GM12878 (cell line): ENCODE data around the gene SIK3. TPM values are rescaled to one million over a fixed set of nuclear protein-coding genes. Genes with fewer than 3 reads are reported as not detected.

Experiments used
- ATAC-seq: fragments of 200-7000 bp; cut with Tn5 transposase; 3 replicates; pipeline ENCODE4 v1.9.1; 2020; ENCODE audit warnings: mild to moderate bottlenecking, moderate library complexity
- BruUV-seq: library from RNA; stranded (reverse); fragments of 400-500 nt; replicated peaks from 2 replicates; lab custom pipeline; 2021; lab: Mats Ljungman, UMichigan
- CTCF ChIA-PET: fragments of 300-600 bp; sonication (Branson Sonifier 250); formaldehyde crosslinking; extraction: SDS; loops from one replicate; lab custom pipeline; 2021; ENCODE audit warnings: inconsistent platforms; lab: Yijun Ruan, JAX
- POLR2A ChIA-PET: fragments of 350-600 bp; formaldehyde crosslinking; extraction: SDS; loops from one replicate; lab custom pipeline; 2021; ENCODE audit warnings: inconsistent platforms; lab: Charles Lee
- RAD21 ChIA-PET: fragments of 300-600 bp; sonication (Branson Sonifier 250); formaldehyde crosslinking; loops from one replicate; lab custom pipeline; 2023; ENCODE audit warnings: antibody characterized with exemption; ENCODE audit not compliant: unreplicated experiment; lab: Charles Lee
- SMC1A ChIA-PET: fragments of 300-600 bp; sonication (Branson Sonifier 250); formaldehyde crosslinking; loops from one replicate; lab custom pipeline; 2023; ENCODE audit not compliant: unreplicated experiment, uncharacterized antibody; lab: Charles Lee
- DNase-seq: peaks from one replicate; pipeline ENCODE4 v3.0.0-alpha.2; 2011; ENCODE audit warnings: low read depth, low spot score
- FAIRE-seq: peaks from 3 replicates; lab custom pipeline; 2011; peaks lifted over from hg19 to GRCh38; lab: Jason Lieb, UNC
- H2AFZ ChIP-seq: 2 replicates; pipeline ENCODE4 v1.6.0; 2011; ENCODE audit warnings: low read depth, low read length, control low read depth; ENCODE audit not compliant: control insufficient read depth
- H3K27ac ChIP-seq: 2 replicates; pipeline ENCODE4 v1.5.1; 2011; ENCODE audit warnings: control low read depth; ENCODE audit not compliant: control insufficient read depth, insufficient read depth
- H3K27me3 ChIP-seq, 2 experiments: replicated peaks in 1 of 2; 2 replicates each; pipeline versions ENCODE4 v1.6.0 to v1.6.1; 2011; ENCODE audit warnings: low read length in 1 of 2; ENCODE audit not compliant: control insufficient read depth in 2 of 2, insufficient read depth in 2 of 2
- H3K36me3 ChIP-seq, 2 experiments: 2 replicates each; pipeline ENCODE4 v1.5.1; 2011; ENCODE audit warnings: low read length in 1 of 2; ENCODE audit not compliant: control insufficient read depth in 2 of 2, insufficient read depth in 2 of 2
- H3K4me1 ChIP-seq: 2 replicates; pipeline ENCODE4 v1.6.1; 2011; ENCODE audit warnings: mild to moderate bottlenecking, low read length, moderate library complexity, mixed read lengths; ENCODE audit not compliant: control insufficient read depth, insufficient read depth
- H3K4me2 ChIP-seq: 2 replicates; pipeline ENCODE4 v1.6.0; 2011; ENCODE audit warnings: control low read depth; ENCODE audit not compliant: control insufficient read depth, insufficient read depth
- H3K4me3 ChIP-seq: fragments of 200-600 bp; sonication (generic); 2 replicates; pipeline ENCODE4 v1.5.1; 2016
- H3K79me2 ChIP-seq: 2 replicates; pipeline ENCODE4 v1.6.0; 2011; ENCODE audit warnings: low read length; ENCODE audit not compliant: control insufficient read depth, insufficient read depth
- H3K9ac ChIP-seq: 2 replicates; pipeline ENCODE4 v1.8.0; 2011; ENCODE audit warnings: low read length, control low read depth, mixed read lengths; ENCODE audit not compliant: control insufficient read depth, insufficient read depth
- H3K9me3 ChIP-seq: replicated peaks from 3 replicates; pipeline ENCODE4 v1.5.1; 2011; ENCODE audit warnings: mild to moderate bottlenecking, low read length; ENCODE audit not compliant: control insufficient read depth, insufficient read depth
- H4K20me1 ChIP-seq: 2 replicates; pipeline ENCODE4 v1.6.0; 2011; ENCODE audit not compliant: control insufficient read depth, insufficient read depth
- BCL3 ChIP-seq: IDR thresholded peaks from 2 replicates; pipeline ENCODE4 v1.6.1; 2011; ENCODE audit warnings: borderline replicate concordance, low read depth, mild to moderate bottlenecking, moderate library complexity, low read length; ENCODE audit not compliant: insufficient read depth, poor library complexity, severe bottlenecking
- JUNB ChIP-seq: IDR thresholded peaks from 2 replicates; pipeline ENCODE4 v1.6.1; 2016; ENCODE audit warnings: antibody characterized with exemption, mild to moderate bottlenecking
- NFIC ChIP-seq: IDR thresholded peaks from 2 replicates; pipeline ENCODE4 v1.6.1; 2012; ENCODE audit warnings: low read depth, mild to moderate bottlenecking, inconsistent platforms, low read length, moderate library complexity
- PKNOX1 ChIP-seq: fragments of 450-650 bp; IDR thresholded peaks from 2 replicates; pipeline ENCODE4 v1.6.1; 2016; ENCODE audit warnings: mild to moderate bottlenecking
- RAD51 ChIP-seq: fragments of 450-650 bp; IDR thresholded peaks from 2 replicates; pipeline ENCODE4 v1.6.1; 2016; ENCODE audit warnings: moderate library complexity, mild to moderate bottlenecking, inconsistent platforms
- RELB ChIP-seq: fragments of 450-650 bp; IDR thresholded peaks from 2 replicates; pipeline ENCODE4 v1.6.1; 2017; ENCODE audit warnings: low read depth, mild to moderate bottlenecking, moderate library complexity
- SREBF2 ChIP-seq: IDR thresholded peaks from 2 replicates; pipeline ENCODE4 v1.6.1; 2012; ENCODE audit warnings: mild to moderate bottlenecking, low read length
- WRNIP1 ChIP-seq: IDR thresholded peaks from 2 replicates; pipeline ENCODE4 v1.6.1; 2011; ENCODE audit warnings: low read depth, low read length, improper control_type of control experiment, borderline replicate concordance
- YY1 ChIP-seq: IDR thresholded peaks from 2 replicates; pipeline ENCODE4 v1.6.1; 2011; ENCODE audit warnings: low read depth, mild to moderate bottlenecking, low read length
- ZNF274 ChIP-seq: IDR thresholded peaks from one replicate; pipeline ENCODE4 v1.8.0; 2011; ENCODE audit not compliant: insufficient read length, insufficient read depth
- WGBS: methylation state at CpG from one replicate; pipeline ENCODE4 v1.1.6; 2016; ENCODE audit warnings: low lambda C conversion rate; ENCODE audit not compliant: insufficient replicate concordance, insufficient coverage; ENCODE audit errors: missing lambda C conversion rate; 5-methylcytosine and 5-hydroxymethylcytosine counted together
- in situ Hi-C: fragments of 300-500 bp; cut with MboI; formaldehyde crosslinking; loops from 9 replicates; pipeline ENCODE4 v1.14.3; 2018; ENCODE audit warnings: mixed read lengths
- intact Hi-C: fragments of 100-400 bp; cut with micrococcal nuclease; formaldehyde crosslinking; loops from one replicate; pipeline ENCODE4 v1.14.2; 2022; ENCODE audit not compliant: unreplicated experiment
- polyA plus RNA-seq, 11 experiments: library from polyadenylated mRNA; depleted of rRNA in 4 of 11; unstranded in 6 of 11; stranded (reverse) in 5 of 11; fragments of >200 nt; fragmentation: Nextera tagmentation in 4 of 11; fragmentation: Illumina TruSeq in 1 of 11; extraction: Ambion mirVana in 4 of 11; extraction: Trizol in 1 of 11; gene quantifications; 1 replicate in 1 of 11; 2 replicates in 10 of 11; pipeline versions ENCODE4 v1.2.1 to v1.2.3, GENCODE V29; 2011 to 2016; ENCODE audit warnings: inconsistent platforms in 2 of 11, missing spikeins in 2 of 11, low read depth in 1 of 11
- total RNA-seq, 4 experiments: library from RNA; depleted of rRNA in 3 of 4; stranded (reverse); fragments of >200 nt in 3 of 4; fragmentation: Illumina TruSeq in 1 of 4; extraction: Trizol in 1 of 4; gene quantifications; 2 replicates each; pipeline versions ENCODE4 v1.2.1 to v1.2.3, GENCODE V29; 2013 to 2021

The SIK3 gene
- total and polyA plus RNA-seq, 10 of the 15 experiments (the other 5 are each of a cell fraction or from before 2014, with no cell fraction given) = 2.5 to 31.9 (median 11.1) TPM

GRCh38 chr11:116936754-116937446, 161.3 kb downstream of the SIK3 start (continued):
- TF ChIP-seq RELB = no peak
- TF ChIP-seq BCL3 = no peak
- no peak for TF ChIP-seq SREBF2
- TF ChIP-seq NFIC = no peak
- TF ChIP-seq PKNOX1 = no peak
- no peak for TF ChIP-seq ZNF274

- no peaks in the 10 kb centered on the region for H3K9me3 ChIP-seq
- H2AFZ ChIP-seq = no peak overlapping the region
- no peak overlapping the region for H3K9ac ChIP-seq
- no peaks in the 10 kb centered on the region for H3K27me3 ChIP-seq
- DNase-seq (no peak), FAIRE-seq (no peak), ATAC-seq (no peak)
- in situ Hi-C loops = no loop called here
- ChIA-PET RAD21 (no interaction called here), POLR2A (interaction anchor here (0.7 kb wide), 1 partner anchor 10 kb away, joined by 3 read pairs; no protein-coding TSS in a partner anchor), SMC1A (interaction anchor here (1.6 to 2.2 kb wide), 2 partner anchors 9 to 37 kb away, joined by 4 to 5 read pairs; no protein-coding TSS in a partner anchor), CTCF (interaction anchor here (0.7 kb wide), 1 partner anchor 100 kb away, joined by 3 read pairs; no protein-coding TSS in a partner anchor)
- H3K36me3 ChIP-seq = no peaks in the 10 kb centered on the region; a peak in 1 of 4 replicates
- intact Hi-C loops = no loop called here
- H4K20me1 ChIP-seq = no peaks in the 10 kb centered on the region
- H3K4me3 ChIP-seq = no peak overlapping the region
- peaks cover 10% of the 10 kb centered on the region for H3K4me1 ChIP-seq
- H3K79me2 ChIP-seq = no peaks in the 10 kb centered on the region
- no TSS peak for BruUV-seq
- H3K27ac ChIP-seq = no peak overlapping the region
- H3K4me2 ChIP-seq = no peak overlapping the region
- 94% methylated on average over 1 of the region's 1 CpG for WGBS
- TF ChIP-seq RAD51 (no peak), JUNB (no peak), YY1 (no peak), WRNIP1 (no peak)
These were observed 162.7 kb downstream of the SIK3 start for GRCh38 chr11:116935514-116935913.
